GM19351 (cell line): Measurements from ENCODE around the gene HIC2.
"Not testable (repeated sequence)": the region's sequence is repeated elsewhere in the genome, so short reads cannot be mapped to it uniquely, and the experiment has no call there.

Experiments used
- ATAC-seq: cut with Tn5 transposase; IDR thresholded peaks from one replicate; pipeline ENCODE4 v1.9.1; 2021; ENCODE audit warnings: mild to moderate bottlenecking, moderate library complexity; ENCODE audit not compliant: unreplicated experiment

HIC2 gene

DNA sequence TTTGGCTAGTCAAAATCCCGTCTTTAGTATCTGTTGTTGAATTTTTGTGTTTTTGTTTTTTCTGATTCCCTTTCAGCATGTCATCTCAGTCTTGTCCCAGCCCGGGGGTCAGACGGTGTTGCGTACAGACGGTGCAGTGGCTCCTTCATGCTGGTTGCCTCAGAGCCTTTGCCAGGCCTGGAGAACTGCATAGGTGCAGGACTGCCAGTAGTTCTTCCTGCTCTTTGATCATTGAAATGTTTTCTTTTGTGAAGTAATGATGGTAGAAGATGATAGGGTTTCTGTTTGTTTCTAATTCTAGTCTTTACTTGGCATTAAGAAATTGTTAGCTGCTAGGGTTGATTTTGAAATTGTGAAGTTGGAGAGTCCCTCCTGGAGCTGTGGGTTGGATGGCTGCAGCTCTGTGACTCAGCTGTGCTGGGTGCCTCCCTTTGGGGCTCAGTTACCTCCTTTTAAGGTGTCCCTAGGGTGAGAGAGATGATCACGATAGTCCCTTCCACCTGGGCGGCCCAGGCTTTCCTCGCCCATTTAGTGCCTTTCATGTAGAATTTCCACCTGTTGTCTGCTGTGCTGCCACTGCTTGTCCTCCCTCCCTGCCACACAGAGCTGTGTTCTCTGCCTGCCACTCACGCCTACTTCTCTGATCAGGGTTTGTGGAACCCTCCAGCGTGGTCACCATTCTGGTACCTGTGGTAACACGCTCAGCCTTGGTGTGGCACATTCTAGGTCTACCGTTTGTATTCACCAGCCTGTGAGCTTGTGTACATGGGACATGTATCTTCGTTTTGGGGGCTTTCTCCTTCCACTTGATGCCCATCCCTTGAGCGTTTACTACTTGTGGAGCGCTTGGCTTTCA lies 17.4 kb downstream of the HIC2 start:
- not testable (repeated sequence) for ATAC-seq

DNA sequence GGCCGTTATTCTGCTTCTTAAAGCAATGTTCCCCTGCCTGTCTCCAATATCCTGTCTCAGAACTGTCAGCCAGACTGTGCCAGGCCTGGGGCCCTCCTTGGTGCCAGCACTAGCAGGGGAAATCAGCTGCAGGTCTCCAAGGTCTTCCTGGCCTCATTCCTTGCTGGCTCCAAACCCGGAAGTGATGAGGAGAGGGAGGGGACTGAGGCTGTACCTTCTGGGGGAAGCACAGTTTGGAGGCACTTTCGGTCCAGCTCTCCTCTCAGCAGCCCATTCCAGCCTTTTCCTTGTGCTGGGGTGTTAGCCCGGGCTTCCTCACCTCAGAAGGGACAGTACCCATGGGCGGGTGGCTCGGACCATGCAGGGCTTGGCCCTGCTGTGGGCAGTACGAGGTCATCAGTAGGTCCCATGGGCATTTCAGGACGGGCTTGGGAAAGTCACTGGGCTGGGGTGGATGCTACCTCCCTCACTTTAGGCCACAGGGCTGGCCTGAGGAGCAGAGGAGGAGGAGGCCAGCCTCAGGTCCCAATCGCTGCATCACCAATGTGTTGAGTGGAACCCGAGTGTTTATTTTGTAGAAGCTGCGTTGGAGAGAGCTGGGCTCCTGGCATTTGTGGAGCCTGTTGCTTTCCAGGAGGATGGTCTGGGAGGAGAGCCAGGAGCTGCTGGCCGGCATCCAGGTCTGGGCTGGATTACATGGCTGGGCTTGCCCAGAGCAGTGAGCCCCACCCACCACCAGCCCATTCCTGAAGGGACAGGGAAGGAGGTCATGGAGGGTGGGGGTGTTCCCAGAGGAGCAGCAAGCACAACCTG lies 19.0 kb downstream of the HIC2 start:
- not testable (repeated sequence) for ATAC-seq

- ATAC-seq: not testable (repeated sequence)
Observed at GRCh38 chr22:21438013-21438412, 20.8 kb downstream of the HIC2 start.

- ATAC-seq: not testable (repeated sequence)
Observed at GRCh38 chr22:21440018-21440636, 23.0 kb downstream of the HIC2 start.

- not testable (repeated sequence) for ATAC-seq
Observed at GRCh38 chr22:21440676-21441075, 23.5 kb downstream of the HIC2 start.

GRCh38 chr22:21441170-21441569 lies 24.0 kb downstream of the HIC2 start:
- ATAC-seq: not testable (repeated sequence)

GRCh38 chr22:21442123-21442522 lies 25.0 kb downstream of the HIC2 start:
- not testable (repeated sequence) for ATAC-seq

DNA sequence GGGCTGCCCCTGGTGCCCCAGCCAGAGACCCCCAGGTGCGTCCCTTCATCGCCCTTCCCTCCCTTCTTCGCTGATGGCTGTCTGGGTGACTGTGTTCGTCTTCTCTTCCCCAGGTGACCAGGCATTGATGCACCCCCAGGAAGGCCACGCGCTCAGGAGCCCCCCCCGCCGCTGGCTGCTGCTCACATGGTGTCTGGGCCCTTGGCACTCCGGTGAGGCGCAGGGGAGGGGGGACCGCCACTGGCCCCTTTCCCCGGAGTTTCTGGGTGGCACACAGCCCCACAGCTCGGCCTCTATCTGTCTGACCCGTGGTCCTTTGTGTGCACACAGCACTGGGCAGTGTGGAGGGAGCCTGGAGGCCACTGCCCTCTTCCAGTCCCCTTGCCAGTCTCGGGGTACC lies 25.5 kb downstream of the HIC2 start:
- ATAC-seq: not testable (repeated sequence)

GRCh38 chr22:21443057-21443734 lies 26.0 kb downstream of the HIC2 start:
- no peak for ATAC-seq

- ATAC-seq: no peak
Observed at GRCh38 chr22:21443735-21444421, 26.7 kb downstream of the HIC2 start.

GRCh38 chr22:21444701-21445436 lies 27.7 kb downstream of the HIC2 start:
- ATAC-seq: no peak

DNA sequence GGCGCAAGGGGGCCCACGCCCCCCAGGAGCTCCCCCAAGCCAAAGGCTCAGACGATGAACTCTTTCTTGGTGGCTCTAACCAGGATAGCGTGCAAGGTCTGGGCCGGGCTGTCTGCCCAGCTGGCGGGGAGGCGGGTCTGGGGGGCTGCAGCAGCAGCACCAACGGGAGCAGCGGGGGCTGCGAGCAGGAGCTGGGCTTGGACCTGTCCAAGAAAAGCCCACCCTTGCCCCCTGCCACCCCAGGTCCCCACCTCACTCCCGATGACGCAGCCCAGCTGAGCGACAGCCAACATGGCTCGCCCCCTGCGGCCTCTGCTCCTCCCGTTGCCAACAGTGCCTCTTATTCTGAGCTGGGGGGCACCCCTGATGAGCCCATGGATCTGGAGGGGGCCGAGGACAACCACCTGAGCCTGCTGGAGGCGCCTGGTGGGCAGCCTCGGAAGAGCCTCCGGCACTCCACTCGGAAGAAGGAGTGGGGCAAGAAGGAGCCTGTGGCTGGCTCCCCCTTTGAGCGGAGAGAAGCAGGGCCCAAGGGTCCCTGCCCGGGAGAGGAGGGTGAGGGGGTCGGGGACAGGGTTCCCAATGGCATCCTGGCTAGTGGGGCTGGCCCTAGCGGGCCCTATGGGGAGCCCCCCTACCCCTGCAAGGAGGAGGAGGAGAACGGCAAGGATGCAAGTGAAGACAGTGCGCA lies 28.4 kb downstream of the HIC2 start:
- ATAC-seq: no peak

- ATAC-seq: no peak
Observed at GRCh38 chr22:21446128-21446826, 29.1 kb downstream of the HIC2 start.

- no peak for ATAC-seq
Observed at GRCh38 chr22:21446827-21447690, 29.9 kb downstream of the HIC2 start.

- no peak for ATAC-seq
Observed at GRCh38 chr22:21447694-21448402, 30.7 kb downstream of the HIC2 start.

DNA sequence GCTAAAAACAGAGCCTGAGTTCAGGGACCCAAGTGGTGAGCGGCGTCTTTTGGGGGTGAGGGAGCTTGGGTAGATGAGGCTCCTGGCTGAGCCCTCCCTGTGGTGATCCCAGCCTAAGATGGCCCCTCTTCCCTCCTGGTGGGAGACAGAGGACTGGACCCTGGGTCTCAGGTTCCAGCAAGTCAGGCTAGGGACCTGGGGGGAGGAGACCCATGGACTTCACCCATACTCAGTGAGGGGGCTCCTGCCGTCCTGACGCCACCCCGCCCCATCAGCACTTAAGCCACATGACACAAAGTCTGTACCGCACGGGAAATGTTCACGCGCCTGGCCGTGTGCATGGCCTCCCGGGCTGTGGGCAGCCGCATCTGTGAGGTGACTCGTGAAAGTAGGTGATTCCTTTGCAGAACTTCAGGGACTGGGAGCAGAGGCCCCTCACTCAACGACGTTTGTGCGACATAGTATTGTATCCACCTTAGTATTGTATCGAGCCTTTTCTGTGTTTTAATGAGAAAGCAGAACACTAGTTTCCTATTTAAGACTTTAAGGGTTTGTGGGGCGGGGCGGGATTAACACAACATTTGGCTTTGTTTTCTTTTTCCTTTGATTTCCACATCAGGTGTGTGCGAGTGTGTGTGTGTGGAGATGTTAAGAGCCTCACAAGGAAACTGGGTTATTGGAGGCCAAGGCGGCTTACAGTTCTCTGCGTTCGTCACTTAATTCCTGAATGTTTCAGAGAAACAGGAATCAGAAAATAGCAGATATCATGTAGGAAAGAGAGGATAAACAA lies 31.7 kb downstream of the HIC2 start:
- ATAC-seq: no peak
